Suprapubic skin (tissue), 4 donors: Measurements from ENCODE around the gene ANP32E. TPM values are rescaled to one million over a fixed set of nuclear protein-coding genes. Genes with fewer than 3 reads are reported as not detected.
"Not testable (repeated sequence)": the region's sequence is repeated elsewhere in the genome, so short reads cannot be mapped to it uniquely, and the experiment has no call there.

ENCODE experiments used
- DNase-seq, 2 donors: peaks; one replicate each; pipeline ENCODE4 v3.0.0-alpha.2; 2019; ENCODE audit warnings: low spot score in 2 of 2
- H3K27ac ChIP-seq: fragments of 200-600 bp; sonication (generic); one replicate; pipeline ENCODE4 v1.5.1; 2019
- H3K27me3 ChIP-seq: fragments of 200-600 bp; sonication (generic); one replicate; pipeline ENCODE4 v1.5.1; 2019
- H3K36me3 ChIP-seq: fragments of 200-600 bp; sonication (generic); one replicate; pipeline ENCODE4 v1.5.1; 2019
- H3K4me1 ChIP-seq: fragments of 200-600 bp; sonication (generic); one replicate; pipeline ENCODE4 v1.5.1; 2019
- H3K4me3 ChIP-seq: fragments of 200-600 bp; sonication (generic); one replicate; pipeline ENCODE4 v1.5.1; 2019; ENCODE audit warnings: mild to moderate bottlenecking
- H3K9me3 ChIP-seq: fragments of 200-600 bp; sonication (generic); one replicate; pipeline ENCODE4 v1.5.1; 2019
- CTCF ChIP-seq, 2 donors: fragments of 200-600 bp in 1 of 2; fragments of 450-650 bp in 1 of 2; sonication (generic) in 1 of 2; IDR thresholded peaks; one replicate each; pipeline ENCODE4 v1.5.1; 2016 to 2019; ENCODE audit warnings: antibody characterized with exemption in 2 of 2, mild to moderate bottlenecking in 1 of 2, moderate library complexity in 1 of 2
- EP300 ChIP-seq: sonication (generic); formaldehyde crosslinking; IDR thresholded peaks from one replicate; pipeline ENCODE4 v1.6.1; 2017; ENCODE audit warnings: antibody characterized with exemption
- POLR2A ChIP-seq, 2 donors: fragments of 450-650 bp; IDR thresholded peaks; one replicate each; pipeline ENCODE4 v1.6.1; 2017; ENCODE audit warnings: antibody characterized with exemption in 2 of 2, mild to moderate bottlenecking in 2 of 2, moderate library complexity in 2 of 2
- POLR2AphosphoS5 ChIP-seq, 3 donors: sonication (generic); formaldehyde crosslinking; IDR thresholded peaks; one replicate each; pipeline ENCODE4 v1.6.1; 2017; ENCODE audit warnings: antibody characterized with exemption in 3 of 3
- WGBS: methylation state at CpG from one replicate; pipeline ENCODE4 v1.1.5; 2018; 5-methylcytosine and 5-hydroxymethylcytosine counted together
- total RNA-seq, 4 donors: library from RNA; depleted of rRNA; stranded (reverse); fragments of >200 nt; gene quantifications; one replicate each; pipeline ENCODE4 v1.1.0, GENCODE V29; 2016

Gene ANP32E
- total RNA-seq, 4 donors from 2014 or later: 7.5 to 17.6 (median 13.7) TPM

GRCh38 chr1:150194381-150195031 lies 41.4 kb downstream of the ANP32E start:
- TF ChIP-seq EP300 (no peak), POLR2A (IDR thresholded peaks at IDR 0.05) (no peak), CTCF (IDR thresholded peaks at IDR 0.05) (no peak), POLR2AphosphoS5 (IDR thresholded peaks at IDR 0.05) (no peak)
- no peaks in the 10 kb centered on the region for H3K4me1 ChIP-seq
- no peak overlapping the region for H3K27ac ChIP-seq
- H3K27me3 ChIP-seq: no peaks in the 10 kb centered on the region
- H3K9me3 ChIP-seq: no peaks in the 10 kb centered on the region
- H3K4me3 ChIP-seq: no peak overlapping the region
- WGBS: 83% methylated on average over 4 of the region's 4 CpGs
- no peaks in the 10 kb centered on the region for H3K36me3 ChIP-seq
- no peak for DNase-seq

GRCh38 chr1:150192012-150192411 lies 43.9 kb downstream of the ANP32E start:
- no peaks in the 10 kb centered on the region for H3K9me3 ChIP-seq
- H3K4me1 ChIP-seq: peaks cover 8% of the 10 kb centered on the region
- H3K4me3 ChIP-seq: no peak overlapping the region
- TF ChIP-seq CTCF (IDR thresholded peaks at IDR 0.05): no peak
- TF ChIP-seq EP300: no peak
- TF ChIP-seq POLR2AphosphoS5 (IDR thresholded peaks at IDR 0.05): no peak
- no peak for TF ChIP-seq POLR2A (IDR thresholded peaks at IDR 0.05)
- H3K36me3 ChIP-seq: no peaks in the 10 kb centered on the region
- no peak for DNase-seq
- 74% methylated on average over 2 of the region's 2 CpGs for WGBS
- no peak overlapping the region for H3K27ac ChIP-seq
- H3K27me3 ChIP-seq: no peaks in the 10 kb centered on the region

GRCh38 chr1:150187560-150187931 lies 48.4 kb downstream of the ANP32E start:
- Histone ChIP-seq H3K27ac (no peak overlapping the region), H3K4me1 (peaks cover 11% of the 10 kb centered on the region), H3K36me3 (no peaks in the 10 kb centered on the region), H3K9me3 (no peaks in the 10 kb centered on the region), H3K27me3 (no peaks in the 10 kb centered on the region), H3K4me3 (no peak overlapping the region)
- TF ChIP-seq CTCF (IDR thresholded peaks at IDR 0.05) (peak in 1 of 2 donors; percentile 3), POLR2A (IDR thresholded peaks at IDR 0.05) (no peak)
- 12% methylated on average over 3 of the region's 3 CpGs for WGBS
- DNase-seq: no peak

GRCh38 chr1:150186789-150187559 lies 48.9 kb downstream of the ANP32E start:
- DNase-seq: no peak
- Histone ChIP-seq H3K27ac (peak overlapping the region; percentile 54), H3K9me3 (no peaks in the 10 kb centered on the region), H3K4me1 (peaks cover 11% of the 10 kb centered on the region), H3K4me3 (no peak overlapping the region), H3K36me3 (no peaks in the 10 kb centered on the region), H3K27me3 (no peaks in the 10 kb centered on the region)
- TF ChIP-seq EP300 (no peak), CTCF (IDR thresholded peaks at IDR 0.05) (peak; percentile 27 to 29), POLR2A (IDR thresholded peaks at IDR 0.05) (no peak)
- WGBS: 20% methylated on average over 10 of the region's 10 CpGs

- peaks cover 11% of the 10 kb centered on the region for H3K4me1 ChIP-seq
- H3K36me3 ChIP-seq, H3K9me3 ChIP-seq, DNase-seq, H3K4me3 ChIP-seq, H3K27me3 ChIP-seq: not testable (repeated sequence)
- WGBS: 67% methylated on average over 7 of the region's 7 CpGs
- peak overlapping the region; percentile 54 for H3K27ac ChIP-seq
Measured at GRCh38 chr1:150186438-150186788, 49.5 kb downstream of the ANP32E start.
